Smooth muscle cell (in vitro differentiated cells): ENCODE data around the gene ADI1. TPM values are rescaled to one million over a fixed set of nuclear protein-coding genes. Genes with fewer than 3 reads are reported as not detected.

Experiments
- DNase-seq: peaks from one replicate; lab custom pipeline; 2025; ENCODE audit not compliant: unreplicated experiment; lab: John Stamatoyannopoulos, UW
- H2AFZ ChIP-seq: fragments of 200-600 bp; sonication (generic); 2 replicates; pipeline ENCODE4 v1.6.0; 2016; ENCODE audit warnings: antibody characterized with exemption, low read depth, mild to moderate bottlenecking
- H3F3A ChIP-seq: fragments of 200-600 bp; sonication (generic); 2 replicates; pipeline ENCODE4 v1.6.0; 2017; ENCODE audit warnings: antibody characterized with exemption, low read depth
- H3K27ac ChIP-seq: fragments of 200-600 bp; sonication (generic); 2 replicates; pipeline ENCODE4 v1.5.1; 2016; ENCODE audit warnings: low read depth, mild to moderate bottlenecking
- H3K27me3 ChIP-seq: fragments of 200-600 bp; sonication (generic); 2 replicates; pipeline ENCODE4 v1.6.1; 2016; ENCODE audit warnings: low read depth, mild to moderate bottlenecking
- H3K36me3 ChIP-seq: fragments of 200-600 bp; sonication (generic); 2 replicates; pipeline ENCODE4 v1.5.1; 2016; ENCODE audit warnings: low read depth
- H3K4me1 ChIP-seq: fragments of 200-600 bp; sonication (generic); 2 replicates; pipeline ENCODE4 v1.5.1; 2016; ENCODE audit warnings: low read depth
- H3K4me2 ChIP-seq: fragments of 200-600 bp; sonication (generic); 2 replicates; pipeline ENCODE4 v1.6.0; 2016; ENCODE audit warnings: mild to moderate bottlenecking
- H3K4me3 ChIP-seq: fragments of 200-600 bp; sonication (generic); 2 replicates; pipeline ENCODE4 v1.5.1; 2016; ENCODE audit warnings: mild to moderate bottlenecking
- H3K79me2 ChIP-seq: fragments of 200-600 bp; sonication (generic); 2 replicates; pipeline ENCODE4 v1.6.0; 2016; ENCODE audit warnings: low read depth, mild to moderate bottlenecking
- H3K9ac ChIP-seq: fragments of 200-600 bp; sonication (generic); 2 replicates; pipeline ENCODE4 v1.6.0; 2016; ENCODE audit warnings: low read depth
- H3K9me3 ChIP-seq: fragments of 200-600 bp; sonication (generic); replicated peaks from 2 replicates; pipeline ENCODE4 v1.5.1; 2016; ENCODE audit warnings: low read depth
- H4K20me1 ChIP-seq: fragments of 200-600 bp; sonication (generic); 2 replicates; pipeline ENCODE4 v1.6.0; 2016; ENCODE audit warnings: low read depth
- WGBS: methylation state at CpG from one replicate; pipeline ENCODE4 v1.1.7; 2016; ENCODE audit warnings: low lambda C conversion rate; 5-methylcytosine and 5-hydroxymethylcytosine counted together
- polyA plus RNA-seq: library from polyadenylated mRNA; unstranded; fragments of >200 nt; fragmentation: Nextera tagmentation; extraction: Ambion mirVana; gene quantifications from 2 replicates; pipeline ENCODE4 v1.2.1, GENCODE V29; 2016
- total RNA-seq: library from RNA; depleted of rRNA; stranded (reverse); fragments of >200 nt; gene quantifications from 2 replicates; pipeline ENCODE4 v1.2.3, GENCODE V29; 2014
- TF ChIP-seq, protein P1 (sequence below): fragments of 200-600 bp; sonication (generic); IDR thresholded peaks from 2 replicates; pipeline ENCODE4 v1.5.1; 2017; ENCODE audit warnings: borderline replicate concordance, mild to moderate bottlenecking, antibody characterized with exemption; ENCODE audit not compliant: insufficient read depth, poor library complexity, severe bottlenecking

Gene ADI1
- total and polyA plus RNA-seq, 2 experiments from 2014 or later: 19.0 to 30.9 TPM

- WGBS: 25% methylated on average over 4 of the region's 4 CpGs
- no peak overlapping the region for H3K4me3 ChIP-seq
- H3K4me2 ChIP-seq: peak overlapping the region; percentile 59
Measured at GRCh38 chr2:3523551-3524041, 4.3 kb upstream of the ADI1 start.

DNA sequence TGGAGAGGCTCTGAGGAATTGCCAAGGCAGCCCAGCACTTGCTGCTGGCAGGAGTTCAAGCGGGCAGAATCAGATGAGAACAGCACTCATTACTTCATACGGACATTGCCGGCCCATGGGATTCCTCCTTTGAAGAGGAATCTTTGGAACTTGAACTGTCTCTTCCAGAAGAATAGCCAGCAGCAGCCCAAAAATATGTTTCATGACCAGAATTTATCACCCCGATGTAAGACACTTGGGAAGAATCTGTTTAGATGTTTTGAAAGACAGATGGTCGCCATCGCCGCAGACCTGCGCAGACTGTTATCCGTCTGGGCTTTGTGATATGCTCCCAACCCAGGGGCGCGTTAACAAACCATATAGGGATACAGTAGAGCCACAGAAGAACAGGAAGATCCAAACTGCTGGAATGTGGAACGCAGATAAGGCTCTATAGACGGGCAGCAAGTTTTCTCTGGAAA is 3.7 kb upstream of the ADI1 start:
- Histone ChIP-seq H3K27ac (peak overlapping the region; percentile 32), H3K4me3 (no peak overlapping the region)

More at GRCh38 chr2:3523551-3524041, 4.3 kb upstream of the ADI1 start:
- Histone ChIP-seq H3K9me3 (no peaks in the 10 kb centered on the region), H3K4me1 (peaks cover 4% of the 10 kb centered on the region), H3K36me3 (no peaks in the 10 kb centered on the region), H4K20me1 (no peaks in the 10 kb centered on the region), H3K27me3 (no peaks in the 10 kb centered on the region), H2AFZ (no peak overlapping the region), H3F3A (peaks cover 9% of the 10 kb centered on the region), H3K9ac (no peak overlapping the region), H3K79me2 (peaks cover under 1% of the 10 kb centered on the region), H3K27ac (peak overlapping the region; percentile 32)
- DNase-seq: no peak
- TF ChIP-seq, protein P1, sequence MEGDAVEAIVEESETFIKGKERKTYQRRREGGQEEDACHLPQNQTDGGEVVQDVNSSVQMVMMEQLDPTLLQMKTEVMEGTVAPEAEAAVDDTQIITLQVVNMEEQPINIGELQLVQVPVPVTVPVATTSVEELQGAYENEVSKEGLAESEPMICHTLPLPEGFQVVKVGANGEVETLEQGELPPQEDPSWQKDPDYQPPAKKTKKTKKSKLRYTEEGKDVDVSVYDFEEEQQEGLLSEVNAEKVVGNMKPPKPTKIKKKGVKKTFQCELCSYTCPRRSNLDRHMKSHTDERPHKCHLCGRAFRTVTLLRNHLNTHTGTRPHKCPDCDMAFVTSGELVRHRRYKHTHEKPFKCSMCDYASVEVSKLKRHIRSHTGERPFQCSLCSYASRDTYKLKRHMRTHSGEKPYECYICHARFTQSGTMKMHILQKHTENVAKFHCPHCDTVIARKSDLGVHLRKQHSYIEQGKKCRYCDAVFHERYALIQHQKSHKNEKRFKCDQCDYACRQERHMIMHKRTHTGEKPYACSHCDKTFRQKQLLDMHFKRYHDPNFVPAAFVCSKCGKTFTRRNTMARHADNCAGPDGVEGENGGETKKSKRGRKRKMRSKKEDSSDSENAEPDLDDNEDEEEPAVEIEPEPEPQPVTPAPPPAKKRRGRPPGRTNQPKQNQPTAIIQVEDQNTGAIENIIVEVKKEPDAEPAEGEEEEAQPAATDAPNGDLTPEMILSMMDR: no peak

GRCh38 chr2:3520591-3520990 is 1.3 kb upstream of the ADI1 start:
- H4K20me1 ChIP-seq: no peaks in the 10 kb centered on the region
- H3K4me2 ChIP-seq: peak overlapping the region; percentile 90
- DNase-seq: no peak
- TF ChIP-seq, protein P1: no peak
- H3K79me2 ChIP-seq: peaks cover 16% of the 10 kb centered on the region
- no peak overlapping the region for H2AFZ ChIP-seq
- no peak overlapping the region for H3K9ac ChIP-seq
- WGBS: 95% methylated on average over 6 of the region's 6 CpGs
- peaks cover 9% of the 10 kb centered on the region for H3F3A ChIP-seq
- no peaks in the 10 kb centered on the region for H3K36me3 ChIP-seq
- peaks cover 11% of the 10 kb centered on the region for H3K4me1 ChIP-seq
- H3K9me3 ChIP-seq: no peaks in the 10 kb centered on the region
- no peaks in the 10 kb centered on the region for H3K27me3 ChIP-seq
- H3K27ac ChIP-seq: no peak overlapping the region
- no peak overlapping the region for H3K4me3 ChIP-seq

More for the DNA sequence above, 3.7 kb upstream of the ADI1 start:
- H3K4me2 ChIP-seq: peak overlapping the region; percentile 59
- no peaks in the 10 kb centered on the region for H4K20me1 ChIP-seq
- H3K79me2 ChIP-seq: peaks cover 6% of the 10 kb centered on the region
- H3K27me3 ChIP-seq: no peaks in the 10 kb centered on the region
- H3K9ac ChIP-seq: no peak overlapping the region
- no peaks in the 10 kb centered on the region for H3K36me3 ChIP-seq
- H3K4me1 ChIP-seq: peaks cover 6% of the 10 kb centered on the region
- H2AFZ ChIP-seq: no peak overlapping the region
- peaks cover 9% of the 10 kb centered on the region for H3F3A ChIP-seq
- TF ChIP-seq, protein P1: no peak
- WGBS: 35% methylated on average over 13 of the region's 13 CpGs
- no peak for DNase-seq
- no peaks in the 10 kb centered on the region for H3K9me3 ChIP-seq
